Erythroblast (primary cell): ENCODE measurements around the gene PLEKHF1.
A peak's percentile ranks its signal among the peaks of the same experiment; 100 is the strongest.

Source experiments
- DNase-seq, 2 experiments: peaks; one replicate each; lab custom pipeline; 2025; lab: John Stamatoyannopoulos, UW
- GATA1 ChIP-seq: IDR thresholded peaks from 2 replicates; pipeline ENCODE4 v1.6.1; 2011; ENCODE audit warnings: low read depth, mild to moderate bottlenecking, control low read depth, low read length, moderate library complexity
- POLR2A ChIP-seq: IDR thresholded peaks from 2 replicates; pipeline ENCODE4 v1.6.1; 2011; ENCODE audit warnings: mild to moderate bottlenecking, low read length

Gene PLEKHF1

GRCh38 chr19:29686285-29686805 is 21.1 kb downstream of the PLEKHF1 start:
- DNase-seq, result no peak
- TF ChIP-seq POLR2A, result no peak
- TF ChIP-seq GATA1, result no peak

- no peak for TF ChIP-seq GATA1
- TF ChIP-seq POLR2A, result no peak
- peak; percentile 22 to 73 for DNase-seq
Measured at GRCh38 chr19:29687244-29687896, 22.1 kb downstream of the PLEKHF1 start.

- peak; percentile 22 to 65 for DNase-seq
Measured at GRCh38 chr19:29687897-29688728, 22.9 kb downstream of the PLEKHF1 start.

GRCh38 chr19:29690842-29691241 is 25.6 kb downstream of the PLEKHF1 start:
- TF ChIP-seq POLR2A (no peak), GATA1 (no peak)
- DNase-seq, result peak; percentile 61 to 68

More at GRCh38 chr19:29687897-29688728, 22.9 kb downstream of the PLEKHF1 start:
- TF ChIP-seq POLR2A (no peak), GATA1 (no peak)

GRCh38 chr19:29694161-29694560 is 28.9 kb downstream of the PLEKHF1 start:
- no peak for DNase-seq
- no peak for TF ChIP-seq POLR2A
- TF ChIP-seq GATA1, result no peak

GRCh38 chr19:29694669-29695627 is 29.7 kb downstream of the PLEKHF1 start:
- TF ChIP-seq POLR2A (no peak), GATA1 (no peak)
- peak; percentile 64 to 66 for DNase-seq

- TF ChIP-seq GATA1 (no peak), POLR2A (no peak)
- no peak for DNase-seq
Measured at GRCh38 chr19:29695765-29696564, 30.7 kb downstream of the PLEKHF1 start.

- no peak for DNase-seq
- TF ChIP-seq GATA1 (no peak), POLR2A (no peak)
Measured at GRCh38 chr19:29696565-29696846, 31.2 kb downstream of the PLEKHF1 start.

GRCh38 chr19:29697523-29698261 is 32.4 kb downstream of the PLEKHF1 start:
- DNase-seq, result no peak
- TF ChIP-seq GATA1 (no peak), POLR2A (no peak)

GRCh38 chr19:29699861-29700260 is 34.6 kb downstream of the PLEKHF1 start:
- TF ChIP-seq GATA1, result no peak
- no peak for TF ChIP-seq POLR2A
- DNase-seq, result no peak

- TF ChIP-seq POLR2A (no peak), GATA1 (no peak)
- no peak for DNase-seq
Measured at GRCh38 chr19:29700498-29700897, 35.2 kb downstream of the PLEKHF1 start.

GRCh38 chr19:29702161-29702962 is 37.1 kb downstream of the PLEKHF1 start:
- DNase-seq, result no peak
- no peak for TF ChIP-seq GATA1
- no peak for TF ChIP-seq POLR2A
